ENCODE data around the gene ZNF609. TPM values are rescaled to one million over a fixed set of nuclear protein-coding genes. Genes with fewer than 3 reads are reported as not detected.

ZNF609 gene
- total and polyA plus RNA-seq, 11 donors: 5.8 to 24.5 (median 15.3) TPM

- peak in 3 of 4 donors; percentile 62 to 82 (median 80) for ATAC-seq
- Histone ChIP-seq H3K27me3 (no peaks in the 10 kb centered on the region), H3K4me1 (peaks cover 0 to 30% (median 13%) of the 10 kb centered on the region in 12 donors), H3K4me3 (peak overlapping the region in 1 of 12 donors; percentile 30), H3K9me3 (no peaks in the 10 kb centered on the region), H3K27ac (peak overlapping the region in 3 of 12 donors; percentile 28 to 77 (median 36)), H3K36me3 (no peaks in the 10 kb centered on the region)
- TF ChIP-seq POLR2A (IDR thresholded peaks at IDR 0.05): no peak
- no peak for TF ChIP-seq CTCF (IDR thresholded peaks at IDR 0.05)
- DNase-seq: peak in 1 of 5 donors; percentile 10
- intact Hi-C loops (cut with DNase I): no loop called here
- 33 to 38% (median 36%) methylated on average over 4 of the region's 4 CpGs for WGBS, 4 donors
Measured at GRCh38 chr15:64596701-64597476, 136.5 kb downstream of the ZNF609 start.

GRCh38 chr15:64597477-64597822 is 137.1 kb downstream of the ZNF609 start:
- Histone ChIP-seq H3K27ac (peak overlapping the region in 2 of 12 donors; percentile 28 to 77), H3K4me3 (peak overlapping the region in 1 of 12 donors; percentile 30), H3K4me1 (peaks cover 0 to 36% (median 13%) of the 10 kb centered on the region in 12 donors), H3K27me3 (no peaks in the 10 kb centered on the region), H3K36me3 (no peaks in the 10 kb centered on the region), H3K9me3 (no peaks in the 10 kb centered on the region)
- no peak for DNase-seq
- TF ChIP-seq CTCF (IDR thresholded peaks at IDR 0.05) (no peak), POLR2A (IDR thresholded peaks at IDR 0.05) (no peak)
- intact Hi-C loops (cut with DNase I): no loop called here
- no peak for ATAC-seq
- 0 to 8% (median 3%) methylated on average over 1 of the region's 1 CpG for WGBS, 4 donors

GRCh38 chr15:64599226-64599625 is 138.8 kb downstream of the ZNF609 start:
- no peak for DNase-seq
- Histone ChIP-seq H3K36me3 (no peaks in the 10 kb centered on the region), H3K27me3 (no peaks in the 10 kb centered on the region), H3K4me1 (peaks cover 0 to 36% (median 13%) of the 10 kb centered on the region in 12 donors), H3K4me3 (no peak overlapping the region), H3K9me3 (no peaks in the 10 kb centered on the region), H3K27ac (no peak overlapping the region)
- ATAC-seq: no peak
- TF ChIP-seq POLR2A (IDR thresholded peaks at IDR 0.05): no peak
- TF ChIP-seq CTCF (IDR thresholded peaks at IDR 0.05): no peak
- intact Hi-C loops (cut with DNase I): no loop called here

GRCh38 chr15:64599716-64600115 is 139.3 kb downstream of the ZNF609 start:
- no peak overlapping the region for H3K4me3 ChIP-seq
- TF ChIP-seq CTCF (IDR thresholded peaks at IDR 0.05): no peak
- TF ChIP-seq POLR2A (IDR thresholded peaks at IDR 0.05): no peak
- 22 to 57% (median 40%) methylated on average over 2 of the region's 2 CpGs for WGBS, 4 donors
- no peaks in the 10 kb centered on the region for H3K9me3 ChIP-seq
- no peaks in the 10 kb centered on the region for H3K36me3 ChIP-seq
- H3K4me1 ChIP-seq: peaks cover 0 to 36% (median 13%) of the 10 kb centered on the region in 12 donors
- intact Hi-C loops (cut with DNase I): no loop called here
- ATAC-seq (no peak), DNase-seq (no peak)
- H3K27me3 ChIP-seq: no peaks in the 10 kb centered on the region
- no peak overlapping the region for H3K27ac ChIP-seq
